SK-N-MC (cell line): ENCODE results near the gene ADAMTS13.

Source experiments
- EZH2 ChIP-seq: fragments of 200-600 bp; sonication (generic); IDR thresholded peaks from one replicate; pipeline ENCODE4 v1.6.1; 2017; ENCODE audit warnings: antibody characterized with exemption
- FOXP2 ChIP-seq: optimal IDR thresholded peaks from 2 replicates; pipeline ENCODE3; 2011; ENCODE audit warnings: mild to moderate bottlenecking, moderate library complexity; ENCODE audit not compliant: insufficient read depth; ENCODE audit errors: extremely low read length, control extremely low read depth

DNA sequence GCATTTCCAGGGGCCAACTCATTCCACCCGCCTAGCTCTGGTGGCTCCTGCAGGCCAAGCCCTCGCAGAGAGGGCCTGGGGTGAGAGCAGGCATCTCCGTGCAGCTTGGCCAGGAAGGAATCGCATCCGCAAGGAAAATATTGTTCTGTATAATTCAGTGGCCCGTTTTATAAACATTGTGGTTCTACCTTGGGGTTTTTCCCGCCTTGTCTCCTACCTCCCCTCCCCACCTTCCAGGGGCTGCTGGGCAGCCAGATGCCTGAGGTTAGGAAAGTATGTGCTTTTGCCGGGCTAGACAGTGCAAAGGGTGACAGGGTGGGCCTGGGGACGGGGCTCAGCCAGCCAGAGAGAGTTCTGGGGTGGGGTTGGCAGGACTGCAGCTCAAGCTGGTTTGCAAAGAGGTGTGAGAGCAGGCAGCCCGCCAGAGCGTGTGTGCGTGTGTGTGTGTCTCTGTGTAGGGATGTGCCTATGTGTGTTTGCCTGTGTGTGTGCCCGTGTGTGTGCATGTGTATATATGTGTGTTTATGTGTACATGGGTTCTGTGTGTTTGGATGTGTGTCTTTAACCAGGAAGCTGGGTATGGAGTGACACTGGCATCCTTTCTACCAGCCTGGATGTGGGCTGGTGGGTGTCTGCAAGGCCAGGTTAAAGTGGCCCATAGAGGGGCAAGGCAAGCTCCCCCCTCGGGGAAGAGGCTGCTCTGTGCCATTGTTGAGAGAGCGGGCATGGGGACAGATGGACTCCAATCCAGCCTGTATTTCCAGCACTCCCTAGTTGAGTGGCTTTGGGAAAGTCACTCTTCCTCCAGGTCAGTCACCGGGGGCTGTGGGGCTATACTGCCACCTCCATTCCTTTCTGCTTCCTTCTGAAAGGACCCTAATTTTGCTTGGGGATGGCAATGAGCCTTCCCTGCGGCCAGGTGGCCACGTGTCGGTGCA lies 67.4 kb downstream of the ADAMTS13 start:
- TF ChIP-seq EZH2 (no peak), FOXP2 (no peak)
